BJ (cell line): Measurements from ENCODE around the gene TUBGCP2. TPM values are rescaled to one million over a fixed set of nuclear protein-coding genes. Genes with fewer than 3 reads are reported as not detected.

Source experiments
- CTCF ChIA-PET: fragments of 350-600 bp; formaldehyde crosslinking; extraction: SDS; loops from one replicate; lab custom pipeline; 2021; ENCODE audit warnings: antibody characterized with exemption, inconsistent platforms; lab: Yijun Ruan, JAX
- POLR2A ChIA-PET: fragments of 300-600 bp; sonication (Branson Sonifier 250); formaldehyde crosslinking; extraction: SDS; loops from one replicate; lab custom pipeline; 2021; ENCODE audit warnings: antibody characterized with exemption; lab: Charles Lee
- DNase-seq: peaks from one replicate; pipeline ENCODE4 v3.0.0-alpha.2; 2011; ENCODE audit warnings: low read depth
- H3K27me3 ChIP-seq: 2 replicates; pipeline ENCODE4 v1.6.0; 2011; ENCODE audit warnings: low read length; ENCODE audit not compliant: control insufficient read depth, insufficient read depth
- H3K36me3 ChIP-seq: 2 replicates; pipeline ENCODE4 v1.5.1; 2011; ENCODE audit warnings: low read length; ENCODE audit not compliant: control insufficient read depth, insufficient read depth
- H3K4me3 ChIP-seq: 2 replicates; pipeline ENCODE4 v1.5.1; 2011; ENCODE audit warnings: low read depth, mild to moderate bottlenecking, control low read depth, low read length
- CTCF ChIP-seq: IDR thresholded peaks from 2 replicates; pipeline ENCODE4 v1.5.1; 2011; ENCODE audit warnings: low read depth, mild to moderate bottlenecking, control low read depth, inconsistent platforms, low read length, moderate library complexity; ENCODE audit not compliant: insufficient read depth
- polyA plus RNA-seq: library from polyadenylated mRNA; depleted of rRNA; stranded (reverse); fragments of >200 nt; gene quantifications from 2 replicates; pipeline ENCODE4 v1.2.3, GENCODE V29; 2011

TUBGCP2 gene
- polyA plus RNA-seq, 1 experiment = 55.8 TPM

- no peak for DNase-seq
- ChIA-PET CTCF (no interaction called here), POLR2A (no interaction called here)
- H3K4me3 ChIP-seq = no peak overlapping the region
- H3K27me3 ChIP-seq = peaks cover 23% of the 10 kb centered on the region
- no peak for TF ChIP-seq CTCF
- H3K36me3 ChIP-seq = no peaks in the 10 kb centered on the region
Observed at GRCh38 chr10:133238466-133238804, 70.2 kb downstream of the TUBGCP2 start.

GRCh38 chr10:133237588-133238465 lies 70.8 kb downstream of the TUBGCP2 start, which contains the start of gene VENTX:
Gene VENTX (plus strand): TSS chr10:133237855. CDS start chr10:133237915, 60 bp downstream.
- CTCF ChIA-PET = no interaction called here
- Histone ChIP-seq H3K36me3 (no peaks in the 10 kb centered on the region), H3K4me3 (no peak within 1 kb of the TSS), H3K27me3 (peaks cover 23% of the 10 kb centered on the region)
- no peak for DNase-seq
- POLR2A ChIA-PET = no interaction called here
- no peak for TF ChIP-seq CTCF

GRCh38 chr10:133237241-133237587 lies 71.5 kb downstream of the TUBGCP2 start:
- TF ChIP-seq CTCF = no peak
- no peaks in the 10 kb centered on the region for H3K36me3 ChIP-seq
- peaks cover 23% of the 10 kb centered on the region for H3K27me3 ChIP-seq
- no peak overlapping the region for H3K4me3 ChIP-seq
- POLR2A ChIA-PET = no interaction called here
- DNase-seq = no peak
- CTCF ChIA-PET = no interaction called here

GRCh38 chr10:133236401-133237240 lies 72.1 kb downstream of the TUBGCP2 start:
- Histone ChIP-seq H3K27me3 (peaks cover 28% of the 10 kb centered on the region), H3K4me3 (no peak overlapping the region), H3K36me3 (no peaks in the 10 kb centered on the region)
- ChIA-PET POLR2A (no interaction called here), CTCF (no interaction called here)
- TF ChIP-seq CTCF = no peak
- no peak for DNase-seq

- Histone ChIP-seq H3K4me3 (no peak overlapping the region), H3K36me3 (no peaks in the 10 kb centered on the region), H3K27me3 (peaks cover 30% of the 10 kb centered on the region)
- ChIA-PET CTCF (no interaction called here), POLR2A (no interaction called here)
- no peak for DNase-seq
- TF ChIP-seq CTCF = no peak
Observed at GRCh38 chr10:133235932-133236331, 72.7 kb downstream of the TUBGCP2 start.
